ENCODE data around the gene GUCD1.
"Not testable (repeated sequence)": the region's sequence is repeated elsewhere in the genome, so short reads cannot be mapped to it uniquely, and the experiment has no call there.

The GUCD1 gene

GRCh38 chr22:24565077-24565476 is 10.1 kb upstream of the GUCD1 start:
- no peak for FAIRE-seq
- DNase-seq (ENCODE audit: low spot score), result no peak

- no peak for DNase-seq (ENCODE audit: low spot score)
- FAIRE-seq, result no peak
These were observed 9.6 kb upstream of the GUCD1 start for GRCh38 chr22:24564376-24565058.

GRCh38 chr22:24563246-24563645 is 8.3 kb upstream of the GUCD1 start:
- FAIRE-seq (no peak), DNase-seq (ENCODE audit: low spot score) (no peak)

- DNase-seq (ENCODE audit: low spot score) (no peak), FAIRE-seq (no peak)
These were observed 4.5 kb upstream of the GUCD1 start for GRCh38 chr22:24559471-24559870.

- peak; percentile 59 for FAIRE-seq
These were observed 464 bp upstream of the GUCD1 start, which contains the start of gene SNRPD3 for GRCh38 chr22:24555165-24556039. SNRPD3 (plus strand) TSS chr22:24555999; CDS start chr22:24557675, 1,676 bp downstream.

GRCh38 chr22:24553597-24554312 is 1.2 kb downstream of the GUCD1 start:
- FAIRE-seq, result no peak

More at GRCh38 chr22:24555165-24556039, 464 bp upstream of the GUCD1 start, which contains the start of gene SNRPD3:
- peak; percentile 95 for DNase-seq (ENCODE audit: low spot score)

GRCh38 chr22:24552503-24553286 is 2.2 kb downstream of the GUCD1 start:
- not testable (repeated sequence) for DNase-seq (ENCODE audit: low spot score); FAIRE-seq

More at GRCh38 chr22:24553597-24554312, 1.2 kb downstream of the GUCD1 start:
- DNase-seq (ENCODE audit: low spot score), result no peak

- DNase-seq (ENCODE audit: low spot score) (no peak), FAIRE-seq (no peak)
These were observed 4.0 kb downstream of the GUCD1 start for GRCh38 chr22:24550902-24551435.

GRCh38 chr22:24550028-24550901 is 4.7 kb downstream of the GUCD1 start:
- FAIRE-seq (peak; percentile 59), DNase-seq (ENCODE audit: low spot score) (peak; percentile 72)

GRCh38 chr22:24548812-24549211 is 6.1 kb downstream of the GUCD1 start:
- FAIRE-seq, result no peak
- no peak for DNase-seq (ENCODE audit: low spot score)

- no peak for FAIRE-seq
- DNase-seq (ENCODE audit: low spot score), result no peak
These were observed 11.2 kb downstream of the GUCD1 start for GRCh38 chr22:24543679-24544243.

GRCh38 chr22:24543185-24543601 is 11.7 kb downstream of the GUCD1 start:
- FAIRE-seq (no peak), DNase-seq (ENCODE audit: low spot score) (no peak)

GRCh38 chr22:24542641-24543040 is 12.3 kb downstream of the GUCD1 start:
- DNase-seq (ENCODE audit: low spot score) (no peak), FAIRE-seq (no peak)

- FAIRE-seq (no peak), DNase-seq (ENCODE audit: low spot score) (no peak)
These were observed 13.0 kb downstream of the GUCD1 start for GRCh38 chr22:24541681-24542515.

GRCh38 chr22:24540470-24540869 is 14.5 kb downstream of the GUCD1 start:
- DNase-seq (ENCODE audit: low spot score), result no peak
- no peak for FAIRE-seq

GRCh38 chr22:24536089-24536488 is 18.8 kb downstream of the GUCD1 start:
- DNase-seq (ENCODE audit: low spot score), result no peak
- FAIRE-seq, result no peak

GRCh38 chr22:24535348-24535747 is 19.6 kb downstream of the GUCD1 start:
- DNase-seq (ENCODE audit: low spot score), result no peak
- FAIRE-seq, result no peak

- no peak for DNase-seq (ENCODE audit: low spot score)
- no peak for FAIRE-seq
These were observed 22.9 kb downstream of the GUCD1 start for GRCh38 chr22:24532075-24532474.

All from RCC 7860 (cell line).